Epithelial cell of prostate (primary cell): ENCODE data around the gene PPHLN1.

Source experiments
- DNase-seq: peaks from one replicate; pipeline ENCODE4 v3.0.0-alpha.2; 2011; ENCODE audit warnings: low read depth, low spot score
- H3K27ac ChIP-seq: fragments of 450-650 bp; 2 replicates; pipeline ENCODE4 v1.5.1; 2017; ENCODE audit warnings: mild to moderate bottlenecking

PPHLN1 gene

GRCh38 chr12:42472376-42472775 is 146.4 kb downstream of the PPHLN1 start:
- H3K27ac ChIP-seq = peak overlapping the region; percentile 77
- DNase-seq = no peak

GRCh38 chr12:42473130-42473529 is 147.2 kb downstream of the PPHLN1 start:
- DNase-seq = peak; percentile 20
- H3K27ac ChIP-seq = peak overlapping the region; percentile 77

GRCh38 chr12:42473561-42473960 is 147.6 kb downstream of the PPHLN1 start:
- H3K27ac ChIP-seq = peak overlapping the region; percentile 77
- DNase-seq = no peak

- peak overlapping the region; percentile 77 for H3K27ac ChIP-seq
- peak; percentile 90 for DNase-seq
Measured at GRCh38 chr12:42474391-42474790, 148.4 kb downstream of the PPHLN1 start.

- H3K27ac ChIP-seq = peak overlapping the region; percentile 77
- DNase-seq = no peak
Measured at GRCh38 chr12:42475106-42475505, 149.1 kb downstream of the PPHLN1 start.

GRCh38 chr12:42477941-42478340 is 152.0 kb downstream of the PPHLN1 start:
- DNase-seq = no peak

GRCh38 chr12:42481368-42481767 is 155.4 kb downstream of the PPHLN1 start:
- no peak overlapping the region for H3K27ac ChIP-seq
- DNase-seq = no peak

More at GRCh38 chr12:42477941-42478340, 152.0 kb downstream of the PPHLN1 start:
- no peak overlapping the region for H3K27ac ChIP-seq

- peak overlapping the region; percentile 30 for H3K27ac ChIP-seq
- DNase-seq = no peak
Measured at GRCh38 chr12:42482041-42482747, 156.2 kb downstream of the PPHLN1 start.

GRCh38 chr12:42482748-42483520 is 157.0 kb downstream of the PPHLN1 start:
- peak overlapping the region; percentile 30 for H3K27ac ChIP-seq
- DNase-seq = no peak

- peak overlapping the region; percentile 30 for H3K27ac ChIP-seq
- no peak for DNase-seq
Measured at GRCh38 chr12:42483521-42483790, 157.5 kb downstream of the PPHLN1 start.

- H3K27ac ChIP-seq = no peak overlapping the region
- DNase-seq = no peak
Measured at GRCh38 chr12:42484996-42485395, 159.0 kb downstream of the PPHLN1 start.

- DNase-seq = no peak
- no peak overlapping the region for H3K27ac ChIP-seq
Measured at GRCh38 chr12:42485823-42486222, 159.9 kb downstream of the PPHLN1 start.

GRCh38 chr12:42486407-42486806 is 160.4 kb downstream of the PPHLN1 start:
- no peak overlapping the region for H3K27ac ChIP-seq
- DNase-seq = no peak

GRCh38 chr12:42490261-42490842 is 164.4 kb downstream of the PPHLN1 start:
- no peak overlapping the region for H3K27ac ChIP-seq
- DNase-seq = no peak
